GM23338 (cell line): ENCODE results near the gene MAGEA1. TPM values are rescaled to one million over a fixed set of nuclear protein-coding genes. Genes with fewer than 3 reads are reported as not detected.
A peak's percentile ranks its signal among the peaks of the same experiment; 100 is the strongest.

Experiments
- ATAC-seq: fragments of 200-7000 bp; cut with Tn5 transposase; 3 replicates; pipeline ENCODE4 v1.9.1; 2020
- DNase-seq: peaks from one replicate; pipeline ENCODE4 v3.0.0-alpha.2; 2015; ENCODE audit warnings: low spot score
- H2AFZ ChIP-seq: fragments of 200-600 bp; sonication (generic); 2 replicates; pipeline ENCODE4 v1.8.0; 2016; ENCODE audit warnings: antibody characterized with exemption, mild to moderate bottlenecking, moderate library complexity
- H3F3A ChIP-seq: fragments of 200-600 bp; sonication (generic); replicated peaks from 2 replicates; pipeline ENCODE4 v1.8.0; 2017; ENCODE audit warnings: antibody characterized with exemption, mixed run types, low read depth
- H3K27ac ChIP-seq: fragments of 200-600 bp; sonication (generic); 2 replicates; pipeline ENCODE4 v1.6.1; 2016; ENCODE audit warnings: low read depth
- H3K27me3 ChIP-seq: fragments of 200-600 bp; sonication (generic); 2 replicates; pipeline ENCODE4 v1.8.0; 2016; ENCODE audit warnings: mild to moderate bottlenecking, mixed run types, moderate library complexity; ENCODE audit not compliant: insufficient read depth
- H3K36me3 ChIP-seq: fragments of 200-600 bp; sonication (generic); 2 replicates; pipeline ENCODE4 v1.8.0; 2016; ENCODE audit warnings: mild to moderate bottlenecking; ENCODE audit not compliant: insufficient read depth
- H3K4me1 ChIP-seq: fragments of 200-600 bp; sonication (generic); 2 replicates; pipeline ENCODE4 v1.8.0; 2016; ENCODE audit warnings: mild to moderate bottlenecking, moderate library complexity; ENCODE audit not compliant: insufficient read depth
- H3K4me2 ChIP-seq: fragments of 200-600 bp; sonication (generic); 2 replicates; pipeline ENCODE4 v1.7.1; 2017; ENCODE audit warnings: mixed run types
- H3K4me3 ChIP-seq: fragments of 200-600 bp; sonication (generic); 2 replicates; pipeline ENCODE4 v1.6.1; 2016; ENCODE audit warnings: mixed run types
- H3K79me2 ChIP-seq: fragments of 200-600 bp; sonication (generic); replicated peaks from 2 replicates; pipeline ENCODE4 v1.8.0; 2017; ENCODE audit warnings: mild to moderate bottlenecking; ENCODE audit not compliant: insufficient read depth
- H3K9me2 ChIP-seq: fragments of 200-600 bp; sonication (generic); 2 replicates; pipeline ENCODE4 v1.8.0; 2017; ENCODE audit not compliant: insufficient read depth
- H4K20me1 ChIP-seq: fragments of 200-600 bp; sonication (generic); replicated peaks from 2 replicates; pipeline ENCODE4 v1.8.0; 2017; ENCODE audit warnings: mild to moderate bottlenecking; ENCODE audit not compliant: insufficient read depth
- H3K27ac Mint-ChIP-seq: 2 replicates; pipeline ENCODE4 v1.8.0; 2020; ENCODE audit warnings: inconsistent platforms, mild to moderate bottlenecking, moderate library complexity, mixed read lengths
- H3K27me3 Mint-ChIP-seq: 3 replicates; pipeline ENCODE4 v1.8.0; 2022; ENCODE audit warnings: low read depth, mild to moderate bottlenecking, moderate library complexity, mixed read lengths, inconsistent platforms; ENCODE audit not compliant: insufficient read depth, poor library complexity
- H3K36me3 Mint-ChIP-seq: 3 replicates; pipeline ENCODE4 v1.8.0; 2021; ENCODE audit warnings: low read depth, mild to moderate bottlenecking, inconsistent platforms, moderate library complexity, mixed read lengths
- H3K4me1 Mint-ChIP-seq: 3 replicates; pipeline ENCODE4 v1.8.0; 2020; ENCODE audit warnings: mild to moderate bottlenecking, inconsistent platforms, mixed read lengths
- H3K4me3 Mint-ChIP-seq: 3 replicates; pipeline ENCODE4 v1.8.0; 2021; ENCODE audit warnings: moderate library complexity, mild to moderate bottlenecking, inconsistent platforms, mixed read lengths
- H3K9me3 Mint-ChIP-seq: 3 replicates; pipeline ENCODE4 v1.8.0; 2020; ENCODE audit warnings: moderate library complexity, mild to moderate bottlenecking, inconsistent platforms, mixed read lengths
- CREB1 ChIP-seq: fragments of 250-450 bp; sonication (Bioruptor Pico); IDR thresholded peaks from 2 replicates; pipeline ENCODE4 v1.5.0; 2020; ENCODE audit warnings: low read depth, mild to moderate bottlenecking, moderate library complexity
- EZH2 ChIP-seq: fragments of 200-600 bp; sonication (generic); IDR thresholded peaks from one replicate; pipeline ENCODE4 v1.8.0; 2017; ENCODE audit warnings: antibody characterized with exemption, mild to moderate bottlenecking, low read depth; ENCODE audit not compliant: unreplicated experiment
- EZH2phosphoT487 ChIP-seq: fragments of 200-600 bp; sonication (generic); IDR thresholded peaks from one replicate; pipeline ENCODE4 v1.8.1; 2018; ENCODE audit warnings: antibody characterized with exemption; ENCODE audit not compliant: unreplicated experiment
- JUNB ChIP-seq: IDR thresholded peaks from one replicate; pipeline ENCODE4 v1.6.1; 2016; ENCODE audit warnings: antibody characterized with exemption; ENCODE audit not compliant: unreplicated experiment
- NANOG ChIP-seq: IDR thresholded peaks from 2 replicates; pipeline ENCODE4 v1.6.1; 2016; ENCODE audit warnings: antibody characterized with exemption, borderline replicate concordance
- POLR2AphosphoS5 ChIP-seq: IDR thresholded peaks from 2 replicates; pipeline ENCODE4 v1.6.1; 2016; ENCODE audit warnings: antibody characterized with exemption, low read depth
- STAT1 ChIP-seq: IDR thresholded peaks from one replicate; pipeline ENCODE4 v1.6.1; 2016; ENCODE audit warnings: antibody characterized with exemption; ENCODE audit not compliant: unreplicated experiment
- ZNF114 ChIP-seq: fragments of 250-450 bp; sonication (Bioruptor Pico); IDR thresholded peaks from 2 replicates; pipeline ENCODE4 v1.5.0; 2020; ENCODE audit warnings: mild to moderate bottlenecking, moderate library complexity
- polyA plus RNA-seq: library from polyadenylated mRNA; unstranded; fragments of >200 nt; fragmentation: Nextera tagmentation; extraction: Ambion mirVana; gene quantifications from 2 replicates; pipeline ENCODE4 v1.2.1, GENCODE V29; 2016
- total RNA-seq: library from RNA; depleted of rRNA; stranded (reverse); fragments of >200 nt; shearing (Covaris generic); gene quantifications from 2 replicates; pipeline ENCODE4 v1.2.3, GENCODE V29; 2014
- TF ChIP-seq, protein P1 (sequence below): IDR thresholded peaks from one replicate; pipeline ENCODE4 v1.6.1; 2018; ENCODE audit warnings: antibody characterized with exemption; ENCODE audit not compliant: unreplicated experiment
- TF ChIP-seq, protein P2 (sequence below), 2 experiments: fragments of 200-600 bp in 1 of 2; sonication (generic) in 1 of 2; conservative IDR thresholded peaks; 2 replicates each; pipeline versions ENCODE4 v1.5.1 to v1.6.1; 2016 to 2017; ENCODE audit warnings: antibody characterized with exemption in 2 of 2, low read depth in 2 of 2, mild to moderate bottlenecking in 2 of 2, moderate library complexity in 1 of 2
- TF ChIP-seq, protein P3 (sequence below): IDR thresholded peaks from 2 replicates; pipeline ENCODE4 v1.6.1; 2016; ENCODE audit warnings: antibody characterized with exemption

Gene MAGEA1
- total and polyA plus RNA-seq, 2 experiments from 2014 or later: not detected

DNA sequence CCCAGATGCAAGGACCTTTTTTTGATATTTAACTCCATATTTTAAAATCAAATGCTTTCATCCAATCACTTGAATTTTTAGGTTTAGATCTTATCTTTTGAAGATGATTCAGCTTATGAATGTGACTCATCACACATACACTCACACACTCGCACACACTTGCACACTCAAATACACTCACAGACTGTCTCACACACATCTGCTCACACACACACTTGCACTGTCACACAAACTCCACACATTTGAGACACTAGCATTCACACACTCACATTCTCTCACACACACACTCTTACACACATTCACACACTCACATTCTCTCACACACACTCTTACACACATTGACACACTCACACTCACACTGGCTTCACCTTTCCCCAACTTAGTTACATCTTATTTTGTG lies 37.8 kb downstream of the MAGEA1 start (continued):
- TF ChIP-seq, protein P1, sequence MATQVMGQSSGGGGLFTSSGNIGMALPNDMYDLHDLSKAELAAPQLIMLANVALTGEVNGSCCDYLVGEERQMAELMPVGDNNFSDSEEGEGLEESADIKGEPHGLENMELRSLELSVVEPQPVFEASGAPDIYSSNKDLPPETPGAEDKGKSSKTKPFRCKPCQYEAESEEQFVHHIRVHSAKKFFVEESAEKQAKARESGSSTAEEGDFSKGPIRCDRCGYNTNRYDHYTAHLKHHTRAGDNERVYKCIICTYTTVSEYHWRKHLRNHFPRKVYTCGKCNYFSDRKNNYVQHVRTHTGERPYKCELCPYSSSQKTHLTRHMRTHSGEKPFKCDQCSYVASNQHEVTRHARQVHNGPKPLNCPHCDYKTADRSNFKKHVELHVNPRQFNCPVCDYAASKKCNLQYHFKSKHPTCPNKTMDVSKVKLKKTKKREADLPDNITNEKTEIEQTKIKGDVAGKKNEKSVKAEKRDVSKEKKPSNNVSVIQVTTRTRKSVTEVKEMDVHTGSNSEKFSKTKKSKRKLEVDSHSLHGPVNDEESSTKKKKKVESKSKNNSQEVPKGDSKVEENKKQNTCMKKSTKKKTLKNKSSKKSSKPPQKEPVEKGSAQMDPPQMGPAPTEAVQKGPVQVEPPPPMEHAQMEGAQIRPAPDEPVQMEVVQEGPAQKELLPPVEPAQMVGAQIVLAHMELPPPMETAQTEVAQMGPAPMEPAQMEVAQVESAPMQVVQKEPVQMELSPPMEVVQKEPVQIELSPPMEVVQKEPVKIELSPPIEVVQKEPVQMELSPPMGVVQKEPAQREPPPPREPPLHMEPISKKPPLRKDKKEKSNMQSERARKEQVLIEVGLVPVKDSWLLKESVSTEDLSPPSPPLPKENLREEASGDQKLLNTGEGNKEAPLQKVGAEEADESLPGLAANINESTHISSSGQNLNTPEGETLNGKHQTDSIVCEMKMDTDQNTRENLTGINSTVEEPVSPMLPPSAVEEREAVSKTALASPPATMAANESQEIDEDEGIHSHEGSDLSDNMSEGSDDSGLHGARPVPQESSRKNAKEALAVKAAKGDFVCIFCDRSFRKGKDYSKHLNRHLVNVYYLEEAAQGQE: no peak

DNA sequence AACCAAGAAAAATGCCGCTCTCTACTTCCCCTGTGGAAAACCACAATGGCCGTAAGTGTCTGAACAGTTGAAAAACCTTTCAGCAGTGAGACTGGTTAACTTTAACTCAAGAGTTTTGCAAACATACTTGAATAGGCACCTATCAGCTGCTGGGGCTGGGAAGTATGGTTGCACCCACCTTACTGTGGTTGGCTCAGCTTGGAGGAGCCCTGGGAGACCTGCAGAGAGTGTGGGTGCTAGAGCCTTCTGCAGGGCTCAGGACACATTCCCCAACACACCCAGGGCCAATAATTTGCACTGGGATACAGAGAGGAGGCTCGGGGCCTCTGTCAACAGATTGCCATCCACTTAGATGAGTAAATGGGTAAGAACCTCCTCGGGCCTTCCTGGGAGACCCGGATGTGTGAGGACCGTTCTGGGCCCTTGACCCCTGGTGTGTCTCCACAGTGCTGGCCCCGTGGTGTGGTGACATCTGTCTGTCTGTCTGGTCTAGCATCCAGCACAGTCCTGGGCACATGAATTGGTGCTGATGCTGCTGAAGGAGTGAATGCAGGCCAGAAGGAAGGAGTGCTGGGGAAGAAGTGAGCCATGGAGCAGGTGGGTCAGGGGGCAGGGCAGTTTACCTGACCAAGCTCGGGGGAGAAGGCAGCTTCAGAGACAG lies 46.5 kb downstream of the MAGEA1 start:
- peaks cover 6% of the 10 kb centered on the region for H3K27me3 Mint-ChIP-seq
- no peak for ATAC-seq
- TF ChIP-seq NANOG (no peak), STAT1 (no peak), CREB1 (CRISPR knock-in tag) (no peak), JUNB (no peak), POLR2AphosphoS5 (no peak), EZH2phosphoT487 (no peak), ZNF114 (no peak), EZH2 (no peak)
- TF ChIP-seq, protein P2, sequence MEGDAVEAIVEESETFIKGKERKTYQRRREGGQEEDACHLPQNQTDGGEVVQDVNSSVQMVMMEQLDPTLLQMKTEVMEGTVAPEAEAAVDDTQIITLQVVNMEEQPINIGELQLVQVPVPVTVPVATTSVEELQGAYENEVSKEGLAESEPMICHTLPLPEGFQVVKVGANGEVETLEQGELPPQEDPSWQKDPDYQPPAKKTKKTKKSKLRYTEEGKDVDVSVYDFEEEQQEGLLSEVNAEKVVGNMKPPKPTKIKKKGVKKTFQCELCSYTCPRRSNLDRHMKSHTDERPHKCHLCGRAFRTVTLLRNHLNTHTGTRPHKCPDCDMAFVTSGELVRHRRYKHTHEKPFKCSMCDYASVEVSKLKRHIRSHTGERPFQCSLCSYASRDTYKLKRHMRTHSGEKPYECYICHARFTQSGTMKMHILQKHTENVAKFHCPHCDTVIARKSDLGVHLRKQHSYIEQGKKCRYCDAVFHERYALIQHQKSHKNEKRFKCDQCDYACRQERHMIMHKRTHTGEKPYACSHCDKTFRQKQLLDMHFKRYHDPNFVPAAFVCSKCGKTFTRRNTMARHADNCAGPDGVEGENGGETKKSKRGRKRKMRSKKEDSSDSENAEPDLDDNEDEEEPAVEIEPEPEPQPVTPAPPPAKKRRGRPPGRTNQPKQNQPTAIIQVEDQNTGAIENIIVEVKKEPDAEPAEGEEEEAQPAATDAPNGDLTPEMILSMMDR (conservative IDR thresholded peaks at IDR 0.05; ENCODE audit: low read depth in 2 of 2): no peak
- TF ChIP-seq, protein P3, sequence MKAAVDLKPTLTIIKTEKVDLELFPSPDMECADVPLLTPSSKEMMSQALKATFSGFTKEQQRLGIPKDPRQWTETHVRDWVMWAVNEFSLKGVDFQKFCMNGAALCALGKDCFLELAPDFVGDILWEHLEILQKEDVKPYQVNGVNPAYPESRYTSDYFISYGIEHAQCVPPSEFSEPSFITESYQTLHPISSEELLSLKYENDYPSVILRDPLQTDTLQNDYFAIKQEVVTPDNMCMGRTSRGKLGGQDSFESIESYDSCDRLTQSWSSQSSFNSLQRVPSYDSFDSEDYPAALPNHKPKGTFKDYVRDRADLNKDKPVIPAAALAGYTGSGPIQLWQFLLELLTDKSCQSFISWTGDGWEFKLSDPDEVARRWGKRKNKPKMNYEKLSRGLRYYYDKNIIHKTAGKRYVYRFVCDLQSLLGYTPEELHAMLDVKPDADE: no peak
- TF ChIP-seq, protein P1: no peak

More for the DNA sequence above, 46.5 kb downstream of the MAGEA1 start:
- H3K36me3 Mint-ChIP-seq: no peaks in the 10 kb centered on the region
- Histone ChIP-seq H3K4me1 (no peaks in the 10 kb centered on the region; the same call in 1 of the 2 replicates), H2AFZ (no peak overlapping the region), H3K4me3 (no peak overlapping the region), H3K4me2 (no peak overlapping the region), H3K27ac (no peak overlapping the region), H3K9me2 (no peaks in the 10 kb centered on the region), H4K20me1 (no peaks in the 10 kb centered on the region), H3K27me3 (no peaks in the 10 kb centered on the region), H3K79me2 (no peaks in the 10 kb centered on the region), H3K36me3 (no peaks in the 10 kb centered on the region), H3F3A (no peaks in the 10 kb centered on the region)
- DNase-seq: no peak
- no peaks in the 10 kb centered on the region for H3K9me3 Mint-ChIP-seq
- H3K27ac Mint-ChIP-seq: peak overlapping the region; percentile 86
- H3K4me3 Mint-ChIP-seq: no peak overlapping the region; the same call in 2 of the 3 replicates
- peaks cover 11% of the 10 kb centered on the region; the same call in 2 of the 3 replicates for H3K4me1 Mint-ChIP-seq
